ENCODE results near the gene GRIK4.
A peak's percentile ranks its signal among the peaks of the same experiment; 100 is the strongest.

GRIK4 gene

GRCh38 chr11:120645639-120646038, 134.1 kb downstream of the GRIK4 start:
- no peak for DNase-seq

- DNase-seq = no peak
Observed at GRCh38 chr11:120646206-120646605, 134.7 kb downstream of the GRIK4 start.

GRCh38 chr11:120647681-120648080, 136.1 kb downstream of the GRIK4 start:
- DNase-seq = no peak

DNA sequence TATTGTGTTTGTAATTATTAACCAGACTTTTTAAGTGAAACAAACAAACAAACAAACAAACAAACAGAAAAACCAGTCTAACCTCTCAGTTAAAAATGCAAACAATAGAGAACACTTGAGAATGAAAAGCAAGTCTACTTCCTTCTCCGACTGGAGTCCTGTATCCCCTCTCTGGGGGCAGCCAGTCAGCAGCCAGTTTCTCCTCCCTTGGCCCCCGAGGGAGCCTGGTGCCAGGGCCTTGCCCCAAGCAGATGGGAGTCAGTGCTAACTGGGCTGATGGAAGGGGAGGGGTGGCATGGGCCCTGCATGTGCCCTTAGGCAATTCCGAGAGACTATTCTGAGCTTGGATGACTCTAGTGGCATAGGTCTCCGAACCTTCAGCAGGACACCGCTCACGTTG, 137.2 kb downstream of the GRIK4 start:
- DNase-seq = no peak

DNA sequence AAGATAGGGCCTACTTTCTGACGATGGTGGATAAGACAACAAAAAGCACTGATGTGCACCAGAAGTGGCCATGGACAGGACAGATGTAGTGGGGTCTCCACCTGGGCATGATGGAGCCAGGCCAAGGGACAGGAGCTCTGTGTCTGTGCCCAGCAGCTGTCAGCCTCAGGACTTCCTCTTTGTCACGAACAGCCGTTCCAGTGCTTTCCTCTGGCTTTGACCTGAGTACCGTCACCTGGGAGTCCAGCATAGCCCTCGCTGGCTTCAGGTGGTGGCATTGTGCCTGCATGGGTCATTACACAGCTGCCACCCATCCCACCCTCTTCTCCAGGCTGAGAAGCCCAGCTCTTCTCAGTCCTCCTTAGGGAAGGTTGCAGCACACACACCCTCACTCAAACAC, 137.8 kb downstream of the GRIK4 start:
- DNase-seq = no peak

DNA sequence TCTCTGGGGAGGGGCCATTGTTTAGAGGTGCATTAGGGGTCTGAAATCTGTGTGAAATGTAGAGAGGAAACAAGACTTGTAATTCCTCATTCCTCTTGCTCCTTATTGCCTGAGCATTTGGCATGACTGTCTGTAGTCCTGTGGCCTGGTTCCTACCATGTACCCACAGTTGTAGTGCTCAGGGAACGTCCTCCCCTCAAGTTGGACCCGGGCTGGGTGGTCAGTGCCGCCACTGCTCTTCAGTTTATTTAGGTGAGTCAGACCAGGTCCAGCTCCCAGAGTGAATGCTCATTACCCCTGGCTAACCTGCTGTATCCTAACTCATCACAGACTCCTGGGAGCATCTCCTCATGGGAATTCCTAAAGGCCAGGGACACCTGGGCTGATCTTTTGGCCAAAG, 139.8 kb downstream of the GRIK4 start:
- no peak for DNase-seq

DNA sequence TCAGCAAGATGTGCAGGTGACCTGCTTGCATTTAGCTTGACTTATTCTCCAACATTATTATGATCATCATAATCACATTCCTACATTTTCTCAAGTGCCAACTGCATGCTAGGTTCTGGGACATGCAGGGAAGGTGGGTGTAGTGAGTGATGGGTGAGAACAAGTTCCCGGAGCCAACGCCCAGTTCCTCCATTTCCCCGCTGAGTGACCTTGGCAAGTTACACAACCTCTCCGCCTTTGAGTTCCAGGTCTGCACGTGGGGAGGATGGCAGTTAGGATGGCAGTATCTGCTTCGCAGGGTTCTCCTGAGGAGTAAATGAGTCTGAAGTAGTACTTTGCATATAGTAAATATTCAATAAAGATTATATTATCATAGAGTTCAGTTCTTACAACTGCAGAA, 140.3 kb downstream of the GRIK4 start:
- no peak for DNase-seq

GRCh38 chr11:120652705-120653335, 141.3 kb downstream of the GRIK4 start:
- DNase-seq = peak; percentile 16

GRCh38 chr11:120655589-120655988, 144.0 kb downstream of the GRIK4 start:
- DNase-seq = no peak

DNA sequence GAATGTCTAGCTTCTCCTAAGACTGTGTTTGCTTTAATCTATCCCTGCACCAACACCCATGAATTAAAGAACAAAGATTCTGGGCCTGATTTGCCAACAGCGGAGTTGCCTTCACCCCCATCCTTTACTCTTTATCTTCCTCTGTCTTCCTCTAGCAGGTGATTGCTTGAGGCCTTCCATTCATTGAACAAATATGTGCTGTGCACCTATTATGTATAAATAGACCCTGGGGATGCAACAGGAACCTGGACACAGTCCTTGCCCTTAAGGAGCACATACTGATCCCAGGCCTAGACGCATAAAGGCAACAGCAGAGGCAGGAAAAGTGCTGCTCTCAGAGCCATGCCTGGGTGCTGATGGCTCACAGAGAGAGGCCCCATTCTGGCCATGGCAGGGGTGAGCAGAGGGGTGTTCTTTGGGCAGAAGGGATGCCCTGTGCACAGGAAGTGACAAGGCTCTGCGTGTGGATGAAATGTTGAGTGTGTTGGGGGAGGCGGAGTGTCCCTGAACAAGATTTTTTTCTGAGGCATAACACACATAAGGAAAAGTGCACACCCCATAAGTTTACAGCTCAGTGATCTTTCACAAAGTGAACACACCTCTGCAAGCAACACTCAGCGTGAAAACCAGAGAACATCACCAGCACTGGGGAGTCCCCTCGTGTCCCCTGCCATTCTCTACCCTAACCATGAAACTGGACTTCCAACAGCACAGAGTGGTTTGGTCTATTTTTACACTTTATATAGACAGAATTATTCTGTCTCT, 145.9 kb downstream of the GRIK4 start:
- no peak for DNase-seq

DNA sequence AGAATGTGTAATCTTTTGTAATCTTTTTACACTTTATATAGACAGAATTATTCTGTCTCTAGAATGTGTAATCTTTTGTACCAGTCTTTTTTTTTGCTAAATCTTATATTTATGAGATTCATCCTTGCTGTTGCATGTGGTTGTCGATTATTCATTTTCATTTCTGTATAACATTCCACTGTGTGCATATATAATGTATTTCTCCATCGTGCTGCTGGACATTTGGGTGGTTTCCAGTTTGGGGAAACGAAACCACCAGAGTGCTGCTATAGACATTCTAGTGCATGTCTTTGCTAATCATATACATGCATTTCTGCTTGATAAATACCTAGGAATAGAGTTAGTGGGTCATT, 146.5 kb downstream of the GRIK4 start:
- DNase-seq = no peak

DNA sequence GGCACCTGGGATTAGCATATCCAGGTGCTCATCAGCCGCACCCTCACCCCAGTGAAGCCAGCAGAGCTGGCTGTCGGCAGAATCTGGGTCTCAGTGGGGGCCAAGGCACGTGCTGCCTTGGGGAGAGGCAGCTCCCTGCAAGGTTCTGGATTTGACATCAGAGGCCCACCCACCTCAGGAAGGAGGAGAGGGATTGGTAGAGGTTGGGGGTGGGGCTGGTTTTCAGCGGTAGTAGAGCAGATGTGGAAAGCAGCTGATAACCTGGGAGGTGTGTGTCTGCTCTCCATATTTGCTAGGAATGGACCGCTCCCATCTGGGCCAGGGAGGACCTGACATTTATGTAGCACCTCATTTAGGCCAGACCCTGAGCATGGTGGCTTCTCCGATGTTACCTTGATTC, 147.5 kb downstream of the GRIK4 start:
- DNase-seq = no peak

DNA sequence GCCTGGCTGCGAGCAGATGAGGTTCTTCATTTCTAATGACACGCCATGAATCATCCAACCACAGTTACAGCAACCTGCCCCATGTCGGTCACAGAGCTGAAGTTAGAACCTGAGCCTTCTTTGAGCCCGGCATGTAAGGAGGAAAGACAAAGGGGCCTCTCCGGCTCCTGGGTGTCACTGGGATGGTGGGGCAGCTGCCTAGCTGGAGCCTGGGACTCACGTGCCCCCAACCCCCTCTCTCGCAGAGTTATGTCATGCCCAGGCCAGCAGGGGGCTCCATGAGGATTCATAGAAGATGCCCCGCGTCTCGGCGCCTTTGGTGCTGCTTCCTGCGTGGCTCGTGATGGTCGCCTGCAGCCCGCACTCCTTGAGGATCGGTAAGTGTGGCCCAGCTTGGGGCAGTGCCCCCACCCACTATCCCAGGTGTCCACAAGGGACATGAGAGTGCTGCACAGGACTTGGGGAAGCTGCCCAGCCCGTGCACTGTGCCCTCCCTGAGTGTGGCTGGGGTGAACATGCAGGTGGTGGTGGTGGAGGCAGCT, 148.5 kb downstream of the GRIK4 start:
- DNase-seq = peak; percentile 45

- no peak for DNase-seq
Observed at GRCh38 chr11:120662071-120662676, 150.6 kb downstream of the GRIK4 start.

DNA sequence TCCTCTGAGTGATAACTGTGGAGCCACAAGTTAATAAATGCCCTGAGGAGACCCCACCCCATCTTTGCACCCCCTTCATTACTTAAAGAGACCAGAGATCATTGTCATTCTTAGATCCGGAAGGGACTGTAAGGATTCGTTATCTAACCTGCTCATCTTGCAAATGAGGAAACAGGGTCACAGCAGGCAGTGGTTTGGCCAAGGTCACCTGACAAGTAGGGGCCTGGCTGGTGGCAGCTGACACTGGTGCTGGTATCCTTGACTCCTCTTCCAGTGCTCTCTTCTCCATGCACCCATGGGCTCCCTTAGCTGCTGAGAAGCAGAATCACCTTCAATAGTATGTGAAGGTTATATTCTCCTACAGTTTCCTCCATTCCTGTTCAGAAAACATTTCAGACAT, 151.6 kb downstream of the GRIK4 start:
- no peak for DNase-seq

DNA sequence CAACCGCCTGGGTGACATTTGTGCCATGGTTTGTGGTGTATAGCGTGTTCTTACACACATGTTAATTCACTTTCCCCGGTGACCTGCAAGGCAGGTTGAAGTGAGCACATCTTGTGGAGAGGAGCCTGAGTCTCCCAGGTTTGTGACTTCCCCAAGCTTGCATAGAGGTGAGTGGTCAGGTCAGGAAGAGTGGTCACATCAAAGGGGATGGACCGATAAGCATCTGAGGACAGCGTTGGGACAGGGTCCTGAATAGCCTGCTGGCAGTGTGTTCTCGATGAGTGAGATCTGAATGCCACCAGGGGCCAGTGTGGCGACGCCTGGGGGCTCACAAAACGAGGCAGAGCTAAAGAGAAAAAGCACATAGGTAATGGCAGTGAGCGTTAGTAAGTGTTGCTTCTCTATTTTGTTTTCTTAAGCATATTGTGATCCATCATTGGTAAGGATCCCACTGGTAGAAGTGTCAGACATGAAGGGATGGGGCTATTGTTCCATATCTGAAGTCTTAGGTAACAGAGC, 154.6 kb downstream of the GRIK4 start:
- no peak for DNase-seq

- peak; percentile 9 for DNase-seq
Observed at GRCh38 chr11:120667281-120667680, 155.7 kb downstream of the GRIK4 start.

DNA sequence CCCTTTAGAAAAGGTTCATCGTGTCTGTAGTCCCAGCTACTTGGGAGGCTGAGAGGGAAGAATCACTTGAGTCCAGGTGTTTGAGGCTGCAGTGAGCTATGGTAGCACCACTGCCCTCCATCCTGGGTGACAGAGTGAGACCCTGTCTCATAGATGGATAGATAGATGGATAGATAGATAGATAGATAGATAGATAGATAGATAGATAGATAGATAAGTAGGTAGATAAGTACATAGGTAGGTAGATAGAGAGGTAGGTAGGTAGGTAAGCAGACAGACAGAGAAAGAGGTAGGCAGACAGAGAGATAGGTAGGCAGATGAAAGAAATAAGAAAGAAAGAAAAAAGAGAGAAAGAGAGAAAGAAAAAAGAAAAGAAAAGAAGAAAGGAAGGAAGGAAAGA, 156.4 kb downstream of the GRIK4 start:
- DNase-seq = no peak

DNA sequence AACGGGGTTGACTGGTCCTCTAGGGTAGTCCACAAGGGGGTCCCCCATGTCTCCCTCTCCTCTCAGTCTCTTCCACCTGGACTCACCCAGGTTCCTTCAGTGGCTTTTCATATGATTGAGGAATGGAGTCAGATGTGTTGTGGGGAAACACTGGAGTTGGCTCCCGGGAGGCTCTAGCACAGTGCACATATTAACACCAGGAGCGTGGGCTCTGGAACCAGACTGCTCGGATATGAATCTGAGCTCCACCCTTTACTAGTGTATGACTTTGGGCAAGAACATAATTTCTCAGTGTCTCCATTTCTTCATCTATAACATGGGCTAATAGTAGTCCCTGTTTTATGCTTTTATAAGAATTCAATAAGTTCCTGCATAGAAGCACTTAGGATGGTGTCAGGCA, 157.0 kb downstream of the GRIK4 start:
- no peak for DNase-seq

GRCh38 chr11:120674542-120674941, 163.0 kb downstream of the GRIK4 start:
- no peak for DNase-seq

DNA sequence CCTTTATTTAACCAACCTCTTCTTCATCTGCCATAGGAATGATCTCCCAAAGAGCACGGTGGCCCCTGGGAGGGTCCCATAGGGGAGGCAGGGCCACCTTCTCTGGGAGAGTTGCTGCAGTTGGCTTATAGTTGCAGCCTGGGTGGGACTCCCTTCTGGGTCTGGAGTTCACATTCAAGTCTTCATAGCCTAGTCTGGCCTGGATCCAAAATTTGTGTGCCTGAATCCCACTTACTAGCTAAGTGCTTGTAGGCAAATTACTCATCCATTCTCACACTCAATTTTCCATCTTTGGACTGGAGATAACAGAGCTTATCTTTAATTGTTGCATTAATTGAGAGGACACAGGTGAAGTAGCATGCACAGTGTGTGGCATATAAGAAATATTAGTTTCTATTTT, 163.6 kb downstream of the GRIK4 start:
- DNase-seq = no peak

DNA sequence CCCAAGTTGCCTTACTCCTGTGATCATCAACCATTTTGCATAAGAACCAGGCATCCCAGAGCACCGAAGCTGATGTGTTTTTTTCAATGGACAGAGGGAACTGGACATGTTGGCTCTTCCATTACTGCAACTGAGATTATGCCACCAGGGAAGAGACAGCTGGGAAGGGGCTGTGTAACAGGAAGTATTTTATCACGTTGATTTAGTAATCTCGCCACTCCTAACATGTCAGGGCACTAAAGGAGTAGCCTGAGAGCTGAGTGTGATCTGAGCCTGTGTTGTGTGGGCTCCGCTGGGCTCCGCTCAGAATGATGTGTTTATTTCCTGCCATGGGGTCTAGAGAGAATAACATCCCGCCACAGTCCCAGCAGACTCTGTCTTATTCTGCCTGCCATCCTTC, 165.4 kb downstream of the GRIK4 start:
- no peak for DNase-seq

DNA sequence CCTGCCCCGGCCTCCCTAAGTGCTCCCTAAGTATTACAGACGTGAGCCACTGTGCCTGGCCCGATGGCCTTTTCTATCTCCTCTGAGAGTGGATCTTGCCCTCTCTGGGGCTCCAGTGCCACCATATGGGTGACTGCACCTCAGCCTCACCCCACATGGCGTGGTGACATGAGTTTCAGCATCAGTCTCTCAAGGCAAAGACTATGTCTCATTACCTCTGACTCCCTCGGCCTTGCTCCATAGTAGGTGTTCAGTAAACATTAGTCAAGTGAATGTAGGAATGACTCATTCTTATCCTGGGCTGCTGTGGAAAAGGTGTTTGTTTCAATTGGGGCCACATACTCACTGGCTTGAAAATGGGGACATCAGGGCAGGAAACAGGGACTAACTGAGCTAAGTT, 168.8 kb downstream of the GRIK4 start:
- no peak for DNase-seq

All from stimulated activated CD4-positive, alpha-beta T cell treated with anti-CD3 and anti-CD28 coated beads, Interleukin-15, amount 100 ng/mL, for 24 hours (primary cell).